Measurements from ENCODE around the gene LCN15. TPM values are rescaled to one million over a fixed set of nuclear protein-coding genes. Genes with fewer than 3 reads are reported as not detected.
"Not testable (repeated sequence)": the region's sequence is repeated elsewhere in the genome, so short reads cannot be mapped to it uniquely, and the experiment has no call there.

The LCN15 gene
- total and polyA plus RNA-seq, 7 donors, result 0.70 to 9.0 (median 6.6) TPM; not detected in 4

GRCh38 chr9:136756836-136757235 lies 7.5 kb downstream of the LCN15 start:
- Histone ChIP-seq H3K27ac (no peak overlapping the region), H3K9me3 (peaks cover 0 to 5% (median 0%) of the 10 kb centered on the region in 4 donors), H3K4me1 (peaks cover 0 to 3% (median 0%) of the 10 kb centered on the region in 4 donors), H3K27me3 (peaks cover 0 to 21% (median under 1%) of the 10 kb centered on the region in 3 donors), H3K4me3 (no peak overlapping the region), H3K36me3 (no peaks in the 10 kb centered on the region)
- intact Hi-C loops (cut with DNase I), result no loop called here
- 92 to 94% methylated on average over 18 of the region's 18 CpGs for WGBS, 2 donors
- peak; percentile 27 for DNase-seq
- TF ChIP-seq EP300 (IDR thresholded peaks at IDR 0.05) (no peak), CTCF (IDR thresholded peaks at IDR 0.05) (no peak), POLR2AphosphoS5 (IDR thresholded peaks at IDR 0.05) (no peak), POLR2A (IDR thresholded peaks at IDR 0.05) (no peak)

- no peak overlapping the region for H3K27ac ChIP-seq
- H3K4me1 ChIP-seq, result peaks cover 0 to 3% (median 0%) of the 10 kb centered on the region in 4 donors
- 96 to 97% methylated on average over 4 of the region's 4 CpGs for WGBS, 2 donors
- no peak for DNase-seq
- TF ChIP-seq POLR2A (IDR thresholded peaks at IDR 0.05) (no peak), EP300 (IDR thresholded peaks at IDR 0.05) (no peak), POLR2AphosphoS5 (IDR thresholded peaks at IDR 0.05) (no peak), CTCF (IDR thresholded peaks at IDR 0.05) (no peak)
- H3K27me3 ChIP-seq, result peaks cover 0 to 19% (median 0%) of the 10 kb centered on the region in 3 donors
- peaks cover 0 to 5% (median 0%) of the 10 kb centered on the region in 4 donors for H3K9me3 ChIP-seq
- no peaks in the 10 kb centered on the region for H3K36me3 ChIP-seq
- H3K4me3 ChIP-seq, result no peak overlapping the region
- intact Hi-C loops (cut with DNase I), result no loop called here
Measured at GRCh38 chr9:136756134-136756438, 8.2 kb downstream of the LCN15 start.

GRCh38 chr9:136755302-136756133 lies 8.8 kb downstream of the LCN15 start:
- H3K27ac ChIP-seq; H3K4me1 ChIP-seq; H3K4me3 ChIP-seq; H3K36me3 ChIP-seq; intact Hi-C loops (cut with DNase I); H3K9me3 ChIP-seq: not testable (repeated sequence)
- peaks cover 0 to 15% (median 0%) of the 10 kb centered on the region in 3 donors for H3K27me3 ChIP-seq
- 91 to 92% methylated on average over 22 of the region's 22 CpGs for WGBS, 2 donors
- peak; percentile 48 for DNase-seq

- intact Hi-C loops (cut with DNase I), result no loop called here
- Histone ChIP-seq H3K27ac (no peak overlapping the region), H3K36me3 (no peaks in the 10 kb centered on the region), H3K9me3 (peaks cover 0 to 5% (median 0%) of the 10 kb centered on the region in 4 donors), H3K27me3 (peaks cover 0 to 8% (median 0%) of the 10 kb centered on the region in 3 donors), H3K4me3 (no peak overlapping the region), H3K4me1 (no peaks in the 10 kb centered on the region)
- TF ChIP-seq POLR2AphosphoS5 (IDR thresholded peaks at IDR 0.05) (no peak), POLR2A (IDR thresholded peaks at IDR 0.05) (no peak), CTCF (IDR thresholded peaks at IDR 0.05) (no peak), EP300 (IDR thresholded peaks at IDR 0.05) (no peak)
- 81 to 82% methylated on average over 24 of the region's 24 CpGs for WGBS, 2 donors
- no peak for DNase-seq
Measured at GRCh38 chr9:136754626-136755301, 9.6 kb downstream of the LCN15 start.

GRCh38 chr9:136754059-136754572 lies 10.2 kb downstream of the LCN15 start:
- peaks cover 0 to 5% (median 0%) of the 10 kb centered on the region in 4 donors for H3K9me3 ChIP-seq
- H3K4me3 ChIP-seq, result no peak overlapping the region
- H3K36me3 ChIP-seq, result no peaks in the 10 kb centered on the region
- no peak overlapping the region for H3K27ac ChIP-seq
- no peaks in the 10 kb centered on the region for H3K4me1 ChIP-seq
- intact Hi-C loops (cut with DNase I), result no loop called here
- no peak for DNase-seq
- TF ChIP-seq EP300 (IDR thresholded peaks at IDR 0.05) (no peak), POLR2A (IDR thresholded peaks at IDR 0.05) (no peak), POLR2AphosphoS5 (IDR thresholded peaks at IDR 0.05) (no peak), CTCF (IDR thresholded peaks at IDR 0.05) (no peak)
- H3K27me3 ChIP-seq, result peaks cover 0 to 1% (median 0%) of the 10 kb centered on the region in 3 donors
- 40 to 48% methylated on average over 17 of the region's 17 CpGs for WGBS, 2 donors

Data from sigmoid colon (tissue), 7 donors.